ENCODE data around the gene ACER2. TPM values are rescaled to one million over a fixed set of nuclear protein-coding genes. Genes with fewer than 3 reads are reported as not detected.

The ACER2 gene
- total and polyA plus RNA-seq, 10 of the 15 experiments (the other 5 are each of a cell fraction or from before 2014, with no cell fraction given): 0.07 to 3.1 (median 2.2) TPM

DNA sequence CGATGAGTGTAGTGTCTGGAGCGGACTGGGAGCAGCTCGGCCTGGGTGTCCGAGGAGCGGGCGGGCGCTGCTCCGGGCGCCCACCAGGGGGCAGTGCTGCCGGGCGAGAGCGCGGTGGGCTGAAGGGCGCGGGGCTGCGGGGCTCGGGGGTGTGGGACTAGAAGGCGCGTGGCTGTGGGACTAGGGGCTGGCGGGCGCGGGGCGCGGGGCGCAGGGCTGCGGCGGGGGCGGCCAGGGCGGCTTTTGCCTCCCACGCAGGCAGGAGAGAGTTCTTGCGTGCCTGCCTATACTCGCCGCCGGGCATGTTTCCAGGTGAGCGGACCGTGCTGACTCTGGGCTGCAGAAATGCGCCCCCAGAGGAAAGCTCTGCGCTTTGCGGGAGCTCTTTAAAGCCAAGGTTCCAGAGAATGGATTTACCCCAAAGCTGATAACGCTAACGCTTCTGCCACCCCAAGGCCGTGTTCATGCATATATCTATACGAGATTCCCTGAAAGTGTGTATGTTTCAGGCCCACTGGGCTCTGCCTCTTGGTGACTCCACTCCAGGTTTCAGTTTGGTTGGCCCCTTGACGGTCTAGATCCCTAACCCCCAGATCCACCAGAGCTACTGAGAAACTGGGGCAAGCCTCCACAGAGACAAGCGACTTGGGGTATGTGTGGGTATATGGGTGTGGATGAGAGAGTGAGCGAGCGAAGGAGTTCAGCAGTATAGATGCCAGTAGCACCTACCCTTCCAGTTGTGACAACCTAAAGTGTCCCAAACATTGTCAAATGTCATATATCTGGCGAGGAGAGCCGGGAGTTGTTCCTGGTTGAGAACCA lies 56.2 kb downstream of the ACER2 start (continued):
- TF ChIP-seq EP300 (IDR thresholded peaks at IDR 0.05; ENCODE audit: borderline replicate concordance in 1 of 2, control insufficient read depth in 1 of 2, low read depth in 2 of 2, low read length in 2 of 2) (no peak), JUNB (IDR thresholded peaks at IDR 0.05) (no peak), ATF7 (IDR thresholded peaks at IDR 0.05; ENCODE audit: low read depth) (no peak), GATAD2B (conservative IDR thresholded peaks at IDR 0.05; ENCODE audit: low read depth) (0 out of 2 replicates have a peak, but pooled peaks have one; percentile 23), SREBF1 (IDR thresholded peaks at IDR 0.05; ENCODE audit: low read length) (no peak), RAD21 (IDR thresholded peaks at IDR 0.05; ENCODE audit: insufficient read depth, low read depth, low read length) (0 out of 2 replicates have a peak, but pooled peaks have one; percentile 16), ZNF24 (IDR thresholded peaks at IDR 0.05) (no peak), NR2F1 (conservative IDR thresholded peaks at IDR 0.05) (peak; percentile 30; the same call in 1 of the 2 replicates), DPF2 (IDR thresholded peaks at IDR 0.05) (no peak; the same call in 1 of the 2 replicates), SIX5 (IDR thresholded peaks at IDR 0.05; ENCODE audit: low read depth, low read length, severe bottlenecking) (no peak), NKRF (conservative IDR thresholded peaks at IDR 0.05) (no peak)

Data from GM12878 (cell line).